Hematopoietic multipotent progenitor cell treated with erythropoietin and hydrocortisone succinate and interleukin-3 and kit ligand, for 8 days (in vitro differentiated cells): ENCODE data around the gene CELSR1.
"Not testable (repeated sequence)": the region's sequence is repeated elsewhere in the genome, so short reads cannot be mapped to it uniquely, and the experiment has no call there.

ENCODE experiments used
- DNase-seq: peaks from one replicate; pipeline ENCODE4 v3.0.0-alpha.2; 2015

CELSR1 gene

DNA sequence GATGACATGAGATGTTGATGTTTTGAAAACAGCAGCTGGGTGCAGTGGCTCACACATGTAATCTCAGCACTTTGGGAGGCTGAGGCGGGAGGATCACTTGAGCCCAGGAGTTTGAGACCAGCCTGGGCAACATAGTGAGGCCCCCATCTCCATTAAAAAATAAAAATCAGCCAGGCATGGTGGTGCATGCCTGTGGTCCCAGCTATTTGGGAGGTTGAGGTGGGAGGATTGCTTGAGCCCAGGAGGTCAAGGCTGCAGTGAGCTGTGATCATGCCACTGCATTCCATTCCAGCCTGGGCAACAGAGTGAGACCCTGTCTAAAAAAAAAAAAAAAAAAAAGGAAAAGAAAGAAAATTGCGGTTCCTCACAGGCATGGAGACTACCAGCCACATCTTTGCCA is 224.6 kb downstream of the CELSR1 start:
- not testable (repeated sequence) for DNase-seq

DNA sequence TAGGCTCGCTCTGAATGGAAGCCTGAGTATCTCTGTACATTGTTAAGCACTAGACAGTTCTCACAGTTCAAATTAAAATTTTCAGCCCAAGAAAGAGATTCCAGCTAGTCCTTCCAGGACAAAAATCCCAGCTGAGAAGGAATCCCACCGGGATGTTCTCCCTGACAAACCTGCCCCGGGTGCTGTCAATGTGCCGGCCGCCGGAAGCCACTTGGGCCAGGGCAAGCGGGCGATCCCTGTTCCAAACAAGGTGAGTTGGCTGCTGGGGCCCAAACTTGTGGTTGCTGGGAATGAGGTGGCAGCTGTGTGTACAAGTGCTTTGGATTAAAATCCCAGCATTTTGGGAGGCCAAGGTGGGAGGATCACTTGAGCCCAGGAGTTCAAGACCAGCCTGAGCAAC is 225.4 kb downstream of the CELSR1 start:
- no peak for DNase-seq
